ENCODE data around the gene TMEM238L.
A peak's percentile ranks its signal among the peaks of the same experiment; 100 is the strongest.

TMEM238L gene

DNA sequence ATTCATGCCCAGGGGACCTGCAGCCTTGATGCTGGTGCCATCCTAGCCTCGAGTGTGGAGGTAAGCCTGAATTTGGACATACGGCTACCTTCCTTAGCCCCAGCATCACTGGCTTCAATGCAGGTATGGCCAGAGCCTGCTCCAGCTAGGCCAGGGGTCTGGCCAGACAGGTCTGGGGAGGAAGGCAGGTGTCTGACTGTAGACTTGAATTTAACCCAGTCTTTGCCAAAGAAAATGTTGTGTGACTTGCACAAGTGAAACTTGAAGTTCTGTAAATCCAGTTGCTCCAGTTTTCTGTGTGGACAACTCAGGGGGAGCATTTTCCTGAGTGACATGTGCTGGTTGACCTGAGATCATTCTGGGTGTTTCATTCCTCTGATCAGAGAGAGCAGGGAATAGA lies 32.8 kb downstream of the TMEM238L start:
- H3K4me3 ChIP-seq (replicated peaks; ENCODE audit: low read depth, low read length), result no peak overlapping the region
- TF ChIP-seq, protein P1, sequence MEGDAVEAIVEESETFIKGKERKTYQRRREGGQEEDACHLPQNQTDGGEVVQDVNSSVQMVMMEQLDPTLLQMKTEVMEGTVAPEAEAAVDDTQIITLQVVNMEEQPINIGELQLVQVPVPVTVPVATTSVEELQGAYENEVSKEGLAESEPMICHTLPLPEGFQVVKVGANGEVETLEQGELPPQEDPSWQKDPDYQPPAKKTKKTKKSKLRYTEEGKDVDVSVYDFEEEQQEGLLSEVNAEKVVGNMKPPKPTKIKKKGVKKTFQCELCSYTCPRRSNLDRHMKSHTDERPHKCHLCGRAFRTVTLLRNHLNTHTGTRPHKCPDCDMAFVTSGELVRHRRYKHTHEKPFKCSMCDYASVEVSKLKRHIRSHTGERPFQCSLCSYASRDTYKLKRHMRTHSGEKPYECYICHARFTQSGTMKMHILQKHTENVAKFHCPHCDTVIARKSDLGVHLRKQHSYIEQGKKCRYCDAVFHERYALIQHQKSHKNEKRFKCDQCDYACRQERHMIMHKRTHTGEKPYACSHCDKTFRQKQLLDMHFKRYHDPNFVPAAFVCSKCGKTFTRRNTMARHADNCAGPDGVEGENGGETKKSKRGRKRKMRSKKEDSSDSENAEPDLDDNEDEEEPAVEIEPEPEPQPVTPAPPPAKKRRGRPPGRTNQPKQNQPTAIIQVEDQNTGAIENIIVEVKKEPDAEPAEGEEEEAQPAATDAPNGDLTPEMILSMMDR (IDR thresholded peaks at IDR 0.05; ENCODE audit: low read length, missing control alignments), result no peak
- DNase-seq (ENCODE audit: low read depth), result no peak

DNA sequence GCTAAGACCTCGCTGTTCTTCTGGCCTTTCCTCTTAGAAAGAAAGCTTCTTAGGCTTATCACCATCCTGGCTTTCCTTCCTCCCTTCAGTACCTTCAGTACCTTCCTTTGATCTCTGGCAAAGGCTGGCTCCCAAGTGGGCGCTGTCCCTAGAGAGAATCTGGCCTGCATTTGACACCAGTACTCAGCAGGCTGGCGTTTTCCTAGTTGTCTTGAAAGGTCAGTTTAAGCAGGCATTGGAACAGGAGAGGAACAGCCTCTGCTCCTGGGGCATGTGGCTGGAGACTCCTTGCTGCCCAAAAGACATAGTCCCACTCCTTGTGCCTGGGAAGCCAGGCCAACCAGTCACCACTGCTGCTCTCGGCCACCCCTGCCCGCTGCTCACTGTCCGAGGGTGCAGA lies 34.1 kb downstream of the TMEM238L start:
- DNase-seq (ENCODE audit: low read depth), result no peak
- TF ChIP-seq, protein P1 (IDR thresholded peaks at IDR 0.05; ENCODE audit: low read length, missing control alignments), result no peak
- H3K4me3 ChIP-seq (replicated peaks; ENCODE audit: low read depth, low read length), result no peak overlapping the region

DNA sequence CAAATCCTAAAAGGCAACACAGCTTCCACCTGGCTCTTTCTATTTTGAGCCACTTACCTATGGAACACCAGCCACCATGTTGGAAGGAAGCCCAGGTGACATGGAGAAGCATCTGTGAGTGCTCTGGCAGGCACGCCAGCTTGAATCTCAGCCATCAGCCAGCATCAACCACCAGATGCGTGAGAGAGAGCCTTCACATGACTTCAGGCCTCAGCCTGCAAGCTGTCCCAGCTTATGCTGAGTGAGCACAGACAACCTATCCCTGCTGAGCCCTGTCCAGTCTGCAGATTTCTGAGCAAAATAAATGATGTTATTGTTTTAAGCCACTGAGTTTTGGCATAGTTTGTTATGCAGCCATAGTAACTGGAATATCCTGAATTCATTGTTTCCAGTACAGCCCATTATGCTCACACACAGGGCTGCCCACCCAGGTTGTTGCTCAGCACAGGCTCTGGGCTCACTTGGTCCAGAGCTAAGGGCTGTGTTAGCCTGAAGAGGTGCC lies 35.1 kb downstream of the TMEM238L start:
- peak; percentile 3 for DNase-seq (ENCODE audit: low read depth)
- TF ChIP-seq, protein P1 (IDR thresholded peaks at IDR 0.05; ENCODE audit: low read length, missing control alignments), result no peak

DNA sequence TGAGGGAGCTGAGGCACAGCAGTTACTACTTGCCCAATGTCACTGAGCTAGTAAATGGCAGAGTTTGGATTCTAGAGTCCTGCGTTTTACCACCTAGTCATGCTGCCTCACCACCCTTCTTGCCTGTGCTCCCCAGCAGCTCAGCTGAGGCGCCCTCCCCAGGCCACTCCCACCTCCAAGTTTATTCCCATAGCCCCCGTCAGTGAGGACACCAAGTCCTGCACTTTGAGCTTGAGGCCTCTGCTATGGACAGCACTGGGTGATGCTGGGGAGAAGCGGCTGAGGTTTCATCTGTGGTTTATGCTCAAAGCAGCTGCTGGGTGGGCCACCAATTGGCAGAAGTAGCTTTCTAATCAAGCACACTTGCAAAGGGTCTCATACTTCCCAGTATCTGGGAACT lies 36.7 kb downstream of the TMEM238L start:
- TF ChIP-seq, protein P1 (IDR thresholded peaks at IDR 0.05; ENCODE audit: low read length, missing control alignments), result no peak
- no peak for DNase-seq (ENCODE audit: low read depth)
- H3K4me3 ChIP-seq (replicated peaks; ENCODE audit: low read depth, low read length), result no peak overlapping the region

More for the DNA sequence above, 35.1 kb downstream of the TMEM238L start:
- no peak overlapping the region for H3K4me3 ChIP-seq (replicated peaks; ENCODE audit: low read depth, low read length)

DNA sequence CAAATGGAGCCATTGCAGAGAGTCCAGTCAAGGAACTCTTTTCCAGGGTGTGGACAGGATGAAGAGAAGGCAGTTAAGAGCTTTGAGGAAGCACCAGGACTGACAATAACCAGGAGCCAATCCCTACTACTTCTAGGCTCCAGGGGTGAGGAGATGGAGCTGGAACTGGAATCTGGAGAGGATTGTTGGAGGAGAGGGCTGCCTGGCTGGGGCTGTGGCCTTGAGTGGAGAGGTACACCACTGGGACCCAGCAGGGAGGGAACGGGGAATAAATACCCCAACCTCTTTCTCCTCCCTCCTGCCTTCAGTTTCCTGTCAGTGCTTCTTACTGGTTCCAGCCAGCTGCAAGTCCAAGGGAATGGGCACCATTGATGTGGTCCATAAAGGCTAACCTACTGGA lies 41.9 kb downstream of the TMEM238L start:
- H3K4me3 ChIP-seq (replicated peaks; ENCODE audit: low read depth, low read length), result no peak overlapping the region
- TF ChIP-seq, protein P1 (IDR thresholded peaks at IDR 0.05; ENCODE audit: low read length, missing control alignments), result no peak
- no peak for DNase-seq (ENCODE audit: low read depth)

DNA sequence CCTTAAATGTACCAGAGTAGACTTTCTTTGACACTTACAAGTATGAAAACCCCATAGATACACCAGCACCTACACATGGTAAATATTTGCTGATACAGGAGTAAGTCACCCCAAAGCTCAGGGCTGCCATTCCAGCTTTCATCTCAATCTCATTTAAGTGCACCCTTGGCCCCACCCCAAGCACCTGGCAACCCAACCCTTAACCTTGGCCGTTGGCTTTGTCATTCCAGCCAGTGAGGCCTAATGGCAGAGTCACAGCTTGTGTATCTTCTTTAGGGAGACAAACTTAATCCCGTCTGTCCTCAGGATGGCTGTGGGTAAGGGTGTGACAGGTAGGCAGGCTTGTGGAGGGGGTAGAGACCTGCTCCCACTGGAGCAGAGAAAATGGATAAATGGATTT lies 42.6 kb downstream of the TMEM238L start:
- no peak overlapping the region for H3K4me3 ChIP-seq (replicated peaks; ENCODE audit: low read depth, low read length)
- DNase-seq (ENCODE audit: low read depth), result no peak
- TF ChIP-seq, protein P1 (IDR thresholded peaks at IDR 0.05; ENCODE audit: low read length, missing control alignments), result no peak

DNA sequence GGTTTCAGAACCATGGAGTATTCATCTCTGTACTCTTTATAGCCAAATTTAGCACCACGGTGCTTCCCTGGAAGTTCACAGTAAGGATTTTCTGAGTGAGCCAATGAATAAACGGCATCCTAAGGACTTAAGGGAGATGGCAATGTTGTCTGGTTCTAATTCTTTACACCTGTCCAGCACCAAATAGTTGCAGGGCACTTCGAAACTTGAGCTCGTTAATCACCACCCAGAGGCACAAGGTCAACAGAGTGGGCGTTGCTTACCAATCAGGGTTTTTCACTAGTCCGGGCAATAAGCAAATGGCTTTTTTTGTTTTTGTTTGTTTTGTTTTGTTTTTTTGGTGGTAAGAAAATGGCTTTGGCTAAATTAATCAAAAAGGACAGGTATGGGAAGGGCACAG lies 45.8 kb downstream of the TMEM238L start:
- DNase-seq (ENCODE audit: low read depth), result no peak
- no peak overlapping the region for H3K4me3 ChIP-seq (replicated peaks; ENCODE audit: low read depth, low read length)
- TF ChIP-seq, protein P1 (IDR thresholded peaks at IDR 0.05; ENCODE audit: low read length, missing control alignments), result no peak
